GM20431 (cell line): ENCODE measurements around the gene GALNT3.

Experiments used
- in situ Hi-C: fragments of 300-500 bp; cut with MseI, MboI; formaldehyde crosslinking; loops from one replicate; pipeline ENCODE4 v1.15.0; 2020; ENCODE audit warnings: low sequenced_read_pairs; ENCODE audit not compliant: unreplicated experiment

GALNT3 gene

DNA sequence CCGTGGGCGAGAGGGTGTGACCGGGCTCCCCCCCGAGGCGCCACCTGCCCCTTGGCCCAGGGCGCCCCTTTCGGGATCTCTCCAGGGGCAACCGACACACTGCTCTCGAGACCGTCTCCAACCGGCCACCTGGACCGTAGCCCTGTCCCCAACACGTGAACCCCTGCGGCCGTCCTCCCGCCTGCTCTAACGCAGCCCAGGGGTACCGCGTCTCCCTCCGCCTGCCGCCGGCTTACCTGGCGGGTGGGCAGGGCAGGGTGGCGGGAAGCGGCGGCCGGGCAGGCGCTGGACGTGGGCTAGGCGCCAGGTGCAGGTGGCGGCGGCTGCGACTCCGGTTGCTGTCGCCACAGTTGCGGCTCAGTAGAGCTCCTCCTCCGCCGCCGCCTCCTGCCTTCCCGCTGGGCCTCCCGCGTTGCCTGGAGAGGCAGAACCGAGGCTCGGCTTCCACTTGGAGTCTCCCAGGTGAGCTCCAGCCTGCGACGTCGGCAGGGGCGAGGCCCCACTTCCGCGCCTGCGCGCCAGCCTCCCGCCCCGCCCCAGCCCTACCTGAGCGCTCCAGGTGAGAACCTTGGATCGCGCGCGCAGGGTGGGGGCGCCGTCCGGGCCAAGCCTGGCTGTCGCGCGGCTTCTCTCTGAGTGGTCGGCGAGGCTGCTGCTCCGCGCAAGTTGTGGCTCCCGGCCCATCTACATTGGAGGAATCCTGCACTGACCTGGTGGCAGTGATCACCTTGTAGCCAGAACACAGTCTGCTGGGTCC, at the start of gene GALNT3:
Gene GALNT3 (minus strand): TSS at position 469 of the 757 bp plus-strand sequence. CDS start 23,547 bp downstream, outside the sequence.
- in situ Hi-C loops = no loop called here

DNA sequence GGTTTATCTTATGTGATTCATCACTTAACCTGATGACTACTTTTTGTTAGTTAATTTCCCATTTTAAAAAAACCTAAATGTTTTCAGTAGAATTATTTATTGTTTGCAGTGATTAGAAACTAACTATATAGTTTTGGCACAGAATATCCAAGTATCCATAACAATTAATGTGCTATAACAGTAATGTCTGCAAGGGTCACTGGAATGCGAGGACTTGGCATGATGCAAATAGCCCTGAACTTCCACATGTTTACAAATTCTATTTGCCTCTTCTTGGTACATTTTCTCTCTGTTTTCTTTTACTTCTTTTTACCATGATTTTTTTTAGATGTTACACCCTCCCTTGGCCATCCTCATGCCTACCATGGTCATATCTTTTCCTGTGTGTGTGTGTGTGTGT, 49.3 kb upstream of the GALNT3 start:
- in situ Hi-C loops = no loop called here

DNA sequence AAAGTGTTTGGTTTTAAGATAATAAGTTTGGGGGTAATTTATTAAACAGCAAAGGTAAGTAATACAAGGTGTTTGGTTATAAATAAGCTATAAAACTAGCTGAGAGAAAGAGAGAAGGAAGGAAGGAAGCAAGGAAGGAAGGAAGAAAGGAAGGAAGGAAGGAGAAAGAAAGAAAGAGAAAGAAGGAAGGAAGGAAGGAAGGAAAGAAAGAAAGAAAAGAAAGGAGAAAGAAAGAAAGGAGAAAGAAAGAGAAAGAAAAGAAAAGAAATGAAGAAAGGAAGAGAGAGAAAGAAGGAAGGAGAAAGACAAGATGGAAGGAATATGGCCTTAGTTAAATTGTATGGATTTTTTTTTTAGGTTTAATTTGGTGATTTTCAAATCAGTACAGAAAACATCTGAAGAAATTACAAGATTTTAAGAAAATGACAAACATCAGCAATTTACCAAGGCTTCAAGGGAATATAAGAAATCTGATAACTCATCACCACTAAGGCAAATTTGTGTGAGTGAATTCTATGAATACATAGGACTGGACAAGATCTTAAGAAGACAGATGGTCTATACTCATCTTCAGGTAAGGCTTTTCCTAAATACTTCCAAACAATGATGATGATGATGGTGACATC, 46.4 kb upstream of the GALNT3 start:
- in situ Hi-C loops = no loop called here

DNA sequence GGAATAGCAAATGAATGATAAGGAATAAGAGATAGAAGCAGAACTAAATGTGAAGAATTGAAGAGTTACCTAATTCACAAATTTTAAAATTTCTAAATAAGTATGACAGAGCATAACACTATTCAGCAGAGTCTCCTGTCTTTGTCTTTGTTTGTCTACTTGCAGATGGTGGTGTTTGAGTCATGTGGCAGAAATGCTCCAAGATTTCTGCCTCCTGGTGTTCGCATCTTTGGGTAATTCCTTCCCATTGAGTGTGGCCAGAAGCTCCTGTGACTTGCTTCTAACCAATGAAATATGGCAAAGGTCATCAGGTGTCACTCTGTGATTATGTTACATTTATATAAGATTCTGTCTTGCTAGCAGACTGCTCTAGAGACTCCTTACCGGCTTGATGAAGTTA, 45.6 kb upstream of the GALNT3 start:
- in situ Hi-C loops = no loop called here

DNA sequence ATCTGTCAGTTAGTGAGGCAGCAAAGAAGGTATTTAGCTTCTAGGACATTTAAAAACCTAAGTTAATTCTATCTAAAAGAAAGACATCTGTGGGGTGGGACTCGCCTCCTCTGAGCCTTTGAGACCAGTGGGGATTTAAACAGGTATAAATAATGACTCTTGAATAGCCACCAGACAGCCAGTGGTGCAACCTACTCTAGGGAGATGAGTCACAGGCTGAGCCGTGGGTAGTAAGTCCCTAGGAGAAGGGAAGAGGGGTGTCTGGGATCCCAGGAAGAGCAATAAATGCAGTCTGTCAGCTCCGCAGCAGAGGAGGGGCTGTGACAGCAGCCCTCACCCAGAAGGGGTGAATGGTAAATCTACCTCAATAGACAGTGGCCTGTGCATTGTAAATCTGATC, 43.1 kb upstream of the GALNT3 start:
- in situ Hi-C loops = no loop called here

DNA sequence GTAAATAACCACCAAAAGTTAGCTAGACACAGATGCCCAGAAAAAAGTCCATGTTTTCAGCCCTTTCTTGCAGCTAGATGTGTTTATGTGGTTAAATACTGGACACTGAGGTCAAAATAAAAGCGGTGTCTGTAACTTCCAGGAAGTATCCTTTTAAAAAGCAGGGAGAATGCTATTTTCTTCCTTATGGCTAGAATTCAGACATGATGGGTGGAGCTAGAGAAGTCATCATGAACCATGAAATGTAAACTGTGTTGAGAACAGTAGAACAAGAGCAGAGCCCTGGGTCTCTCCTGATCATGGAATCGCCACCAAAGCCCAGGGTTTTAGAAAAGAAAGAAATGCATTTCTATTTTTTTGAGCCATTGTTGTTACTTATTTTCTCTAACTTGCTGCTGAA, 41.3 kb upstream of the GALNT3 start:
- in situ Hi-C loops = no loop called here

DNA sequence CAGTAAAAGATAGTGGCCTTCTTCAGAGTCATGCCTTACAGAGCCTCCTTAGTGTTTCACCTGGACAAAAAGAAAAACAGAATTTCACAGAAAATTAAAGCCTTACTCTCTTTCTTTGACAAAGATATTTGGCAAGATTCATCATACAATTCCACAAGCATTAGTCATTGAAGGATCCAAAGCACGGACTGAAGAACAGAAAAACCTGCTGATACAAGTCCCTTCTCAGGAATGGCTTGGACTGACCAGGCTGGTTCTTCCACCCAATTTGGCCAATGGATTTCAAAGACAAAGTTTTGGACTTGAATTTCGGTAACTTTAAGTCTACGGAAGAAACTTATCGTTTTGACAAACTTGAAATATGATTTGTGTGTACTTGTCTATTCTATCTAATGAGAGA, 39.1 kb upstream of the GALNT3 start:
- in situ Hi-C loops = no loop called here

DNA sequence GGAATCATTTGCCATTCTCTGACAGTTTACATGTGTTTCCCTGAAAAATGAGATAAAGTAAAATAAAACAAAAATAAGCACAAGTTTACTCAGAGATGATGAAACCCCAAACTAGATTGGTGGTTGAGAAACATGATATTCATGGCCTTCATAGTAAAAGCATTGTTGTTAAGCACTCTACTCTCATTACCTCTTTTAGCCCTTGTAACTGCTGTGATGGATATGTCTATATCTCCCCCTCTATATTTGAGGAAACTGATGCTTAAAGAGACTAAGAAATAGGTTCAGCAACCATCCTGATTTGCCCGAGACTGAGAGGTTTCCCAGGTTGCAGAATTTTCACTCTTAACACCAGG, 33.9 kb upstream of the GALNT3 start:
- in situ Hi-C loops = no loop called here

DNA sequence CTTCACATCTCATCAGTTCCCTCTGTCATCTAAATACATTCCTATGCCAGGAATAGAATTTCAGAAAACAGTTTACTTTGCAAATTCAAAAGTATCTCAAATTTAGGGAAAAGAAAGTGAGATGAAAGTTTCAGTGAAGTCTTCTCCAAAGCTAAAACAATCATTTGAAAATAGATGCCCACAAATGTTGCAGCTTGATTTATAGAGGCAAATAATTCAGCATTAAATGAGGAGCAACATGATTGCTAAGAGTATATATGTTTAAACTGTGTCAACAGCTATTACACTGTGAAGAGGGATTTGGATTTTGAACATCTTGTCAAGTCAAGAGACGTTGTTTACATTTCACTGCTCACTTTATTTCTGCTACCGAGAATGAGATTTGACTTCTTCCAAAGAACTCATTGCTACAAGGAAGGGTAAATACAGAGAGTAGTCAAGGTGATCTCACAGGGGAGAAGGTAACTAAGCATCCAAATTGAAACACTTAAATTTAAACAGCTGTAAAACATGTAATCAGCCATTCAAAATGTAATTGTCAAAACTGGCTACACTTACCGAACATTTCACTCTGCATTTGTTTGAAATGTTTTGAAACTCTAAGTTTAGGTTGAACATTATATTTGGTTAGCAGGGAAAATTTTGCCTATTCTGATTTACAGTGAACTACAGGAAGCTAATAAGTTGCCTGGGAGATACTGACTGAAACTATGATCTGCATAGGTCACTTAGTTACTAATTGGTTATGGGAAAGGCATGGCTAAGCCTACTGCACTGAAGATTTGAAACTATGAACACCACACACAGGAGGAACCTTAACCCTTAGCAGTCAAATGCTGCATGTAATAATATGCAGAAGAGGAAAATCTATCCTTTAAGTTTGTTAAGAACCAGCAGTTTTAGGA, 33.2 kb upstream of the GALNT3 start:
- in situ Hi-C loops = no loop called here

DNA sequence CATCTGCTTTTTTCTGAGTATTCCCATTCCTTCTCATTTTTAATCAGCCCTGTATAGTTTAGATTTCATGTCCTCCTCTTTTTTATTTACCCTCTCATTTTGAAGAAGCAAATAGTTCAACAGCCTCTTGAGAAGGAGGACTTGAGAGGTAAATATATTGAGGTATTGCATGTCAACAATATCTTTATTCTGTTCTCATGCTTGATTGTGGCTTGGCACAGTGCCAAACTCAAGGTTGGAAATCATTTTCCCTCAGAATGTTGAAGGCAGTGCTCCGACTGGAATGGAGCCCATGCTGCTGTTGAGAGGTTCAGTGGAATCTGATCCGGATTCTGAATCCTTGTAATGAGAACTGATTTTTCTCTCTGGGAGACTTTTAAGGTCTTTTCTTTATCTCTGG, 31.0 kb upstream of the GALNT3 start:
- in situ Hi-C loops = no loop called here

DNA sequence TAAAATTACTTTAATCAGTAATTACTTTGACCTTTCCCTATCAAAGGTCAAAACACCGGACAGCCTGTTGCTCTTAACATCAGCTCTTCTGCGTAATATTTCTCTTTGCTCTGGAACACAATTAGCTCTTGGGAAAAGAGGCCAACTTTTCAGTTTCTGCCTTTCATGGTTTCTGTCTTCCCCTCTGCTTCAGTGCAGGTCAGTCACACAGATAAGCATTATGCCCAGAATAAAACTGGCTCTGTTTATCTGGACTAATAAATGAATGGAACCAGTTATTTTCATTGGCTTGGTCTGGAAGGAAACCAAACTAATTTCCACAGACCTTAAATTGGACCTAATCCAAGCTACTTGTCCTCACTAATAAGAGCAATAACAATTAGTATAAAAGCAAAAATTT, 26.2 kb upstream of the GALNT3 start:
- in situ Hi-C loops = no loop called here

DNA sequence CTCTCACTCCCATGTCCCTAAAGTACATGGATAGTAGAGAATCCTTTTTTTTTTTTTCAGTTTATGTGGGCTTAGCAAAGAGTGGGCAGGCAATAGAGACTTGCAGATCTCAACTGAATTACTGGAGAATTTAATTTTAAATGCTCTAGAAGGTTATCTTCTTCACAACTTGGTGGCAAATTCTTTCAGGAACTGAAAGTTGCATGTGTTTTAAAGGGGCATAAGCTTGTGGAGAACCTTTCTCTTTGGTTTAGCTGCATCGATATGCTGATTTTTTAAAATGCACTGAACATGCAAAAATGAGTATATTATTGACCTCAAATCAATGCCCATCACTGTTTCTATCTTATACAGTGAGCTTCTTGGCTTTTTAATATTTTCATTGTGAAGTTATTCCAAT, 24.9 kb upstream of the GALNT3 start:
- in situ Hi-C loops = no loop called here

DNA sequence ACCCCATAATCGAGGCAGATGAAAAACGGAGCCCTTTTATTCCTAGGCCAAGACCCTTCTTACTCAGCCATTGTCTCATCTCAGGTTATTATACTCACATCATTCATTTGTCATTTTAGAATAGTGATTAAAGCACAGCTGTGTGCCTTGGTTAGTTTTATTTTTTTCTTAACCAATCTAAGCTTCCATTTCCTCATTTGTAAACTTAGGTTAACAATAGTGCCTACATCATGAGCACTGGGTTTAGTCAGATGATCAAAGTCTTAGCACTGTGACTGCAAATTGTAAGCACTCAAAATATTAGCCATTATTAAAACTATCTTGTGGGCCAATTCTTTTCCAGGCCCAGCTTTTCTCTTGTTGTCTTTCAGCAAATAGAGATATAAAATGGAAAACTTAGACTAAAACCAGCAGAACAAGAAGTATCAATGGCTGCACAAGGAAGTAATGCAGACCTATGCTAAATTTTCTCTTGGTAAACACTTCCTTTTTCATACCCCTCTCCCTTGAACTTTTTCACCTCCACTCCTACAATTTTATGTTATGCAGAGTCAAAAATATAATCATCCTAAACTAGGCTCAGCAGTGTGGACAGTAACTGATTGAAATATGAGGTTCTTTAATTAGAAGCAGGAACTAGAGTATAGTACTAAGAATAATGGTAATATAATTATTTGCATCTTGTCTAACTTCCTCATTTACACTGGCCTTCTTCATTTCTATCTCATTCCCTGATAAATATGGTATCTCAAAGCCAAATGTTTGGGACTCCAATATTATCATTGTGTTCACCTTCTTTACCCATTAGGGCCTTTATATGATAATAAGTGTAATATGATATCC, 21.5 kb upstream of the GALNT3 start:
- in situ Hi-C loops = no loop called here

DNA sequence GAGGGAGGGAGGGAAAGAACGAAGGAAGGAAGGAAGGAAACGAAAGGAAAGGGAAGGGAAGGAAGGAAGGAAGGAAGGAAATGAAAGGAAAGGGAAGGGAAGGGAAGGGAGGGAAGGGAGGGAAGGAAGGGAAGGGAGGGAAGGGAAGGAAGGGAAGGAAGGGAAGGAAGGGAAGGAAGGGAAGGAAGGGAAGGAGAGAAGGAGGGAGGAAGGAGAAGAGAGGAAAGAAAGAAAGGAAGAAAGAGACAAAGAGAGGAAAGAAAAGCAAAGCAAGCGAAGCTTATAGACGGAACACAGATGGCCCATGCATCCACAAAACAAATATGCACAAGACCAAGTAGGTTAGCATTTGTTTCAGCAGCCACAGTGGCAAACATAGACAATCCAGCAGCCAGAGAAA, 20.4 kb upstream of the GALNT3 start:
- in situ Hi-C loops = no loop called here

DNA sequence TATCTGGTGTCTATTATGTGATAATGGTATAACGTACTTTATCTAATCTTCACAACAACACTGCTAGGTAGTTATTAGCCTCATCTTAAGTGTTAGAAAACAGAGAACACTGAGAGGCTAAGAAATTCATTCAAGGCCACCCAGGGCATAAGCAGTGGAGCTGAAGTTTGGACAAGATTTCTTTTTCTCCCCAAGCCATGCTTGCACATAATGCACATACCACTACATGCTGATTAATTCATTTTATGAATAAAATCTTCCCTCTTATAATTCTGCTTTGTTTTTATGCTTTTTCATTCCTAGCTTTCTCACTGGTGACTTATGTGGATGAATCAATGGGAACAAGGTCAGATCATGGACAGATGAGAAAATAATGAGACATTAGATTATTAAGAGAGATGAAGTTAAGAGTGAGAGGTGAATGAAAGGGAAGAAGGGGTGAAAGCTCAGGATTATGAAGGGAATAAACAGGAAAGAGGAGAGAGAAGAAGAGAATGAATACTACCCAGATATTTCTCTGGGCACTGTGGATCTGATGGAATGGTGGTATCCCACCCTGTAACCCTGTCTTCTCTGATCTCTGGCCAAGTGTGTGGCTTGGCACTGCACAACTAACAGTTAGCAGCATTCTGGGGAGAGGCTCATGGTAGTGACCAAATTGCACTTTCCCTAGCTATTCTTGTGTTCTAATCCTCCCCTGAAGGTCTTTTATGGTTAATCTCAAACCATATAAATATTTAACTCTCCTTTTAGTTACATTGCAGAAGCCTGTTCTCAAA, 17.7 kb upstream of the GALNT3 start:
- in situ Hi-C loops = no loop called here

DNA sequence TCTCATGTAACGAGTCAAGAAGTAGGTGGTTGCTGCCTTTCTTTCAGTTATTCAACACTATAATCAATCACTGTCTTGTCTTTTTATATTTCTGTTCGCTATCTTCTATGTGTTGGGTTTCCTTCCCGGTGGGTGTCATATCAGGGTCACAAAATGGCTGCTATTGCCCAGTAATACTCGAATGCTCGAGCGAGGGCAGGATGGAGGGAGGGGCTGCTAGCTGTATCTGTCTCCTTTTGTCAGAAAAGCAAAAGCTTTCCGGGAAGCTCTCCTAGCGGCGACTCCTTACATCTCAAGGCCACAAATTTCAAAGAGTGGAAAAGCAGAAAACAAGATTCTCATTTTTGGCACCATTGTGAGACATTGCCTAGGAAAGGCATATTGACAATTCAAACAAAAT, 16.4 kb upstream of the GALNT3 start:
- in situ Hi-C loops = no loop called here

DNA sequence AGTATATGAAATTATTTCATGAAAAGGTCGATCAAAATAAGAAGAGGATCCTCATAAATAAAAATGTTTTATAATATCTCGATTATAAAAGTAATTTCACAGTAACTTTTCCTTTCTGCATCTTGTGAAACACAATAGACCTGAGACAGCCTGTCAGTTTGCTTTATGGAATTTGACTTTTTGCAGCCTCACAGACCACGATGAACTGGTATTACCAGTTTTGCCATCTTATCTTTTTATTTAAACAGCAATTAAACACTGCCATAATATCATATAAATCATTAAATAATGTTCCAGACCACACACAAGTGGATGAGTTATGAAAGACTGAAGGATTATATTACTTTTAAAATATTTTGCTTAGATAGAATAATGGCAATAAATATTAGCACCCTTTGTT, 10.7 kb upstream of the GALNT3 start:
- in situ Hi-C loops = no loop called here

DNA sequence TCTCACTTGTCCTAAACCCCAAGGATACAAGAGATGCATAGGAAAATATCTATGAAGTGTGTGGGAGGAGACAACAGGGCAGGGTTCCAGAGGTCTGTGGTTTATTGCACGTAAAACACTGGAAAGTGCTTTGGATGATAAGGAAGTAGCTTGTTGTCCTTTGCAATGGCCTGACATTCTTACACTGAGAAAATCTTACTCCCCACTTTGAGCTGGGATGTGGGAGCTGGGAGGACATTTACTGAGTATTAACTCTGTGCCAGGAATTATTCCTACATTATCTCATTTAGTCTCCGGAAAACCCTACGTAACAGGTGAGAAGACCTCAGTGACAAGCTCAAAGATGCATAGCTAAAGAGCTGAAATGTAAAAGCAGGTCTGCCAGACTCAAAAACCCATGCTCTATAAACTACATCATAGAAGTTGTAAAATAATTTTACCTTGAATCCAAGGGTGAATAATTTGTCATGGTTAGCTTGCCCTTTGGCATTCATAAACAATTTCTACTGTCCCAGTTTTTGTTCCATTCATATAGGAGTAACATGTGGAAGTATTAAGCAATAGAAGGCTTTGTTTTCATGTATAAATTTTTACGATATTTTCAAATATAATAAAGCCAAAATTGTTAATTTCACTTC, 9.2 kb upstream of the GALNT3 start:
- in situ Hi-C loops = no loop called here

DNA sequence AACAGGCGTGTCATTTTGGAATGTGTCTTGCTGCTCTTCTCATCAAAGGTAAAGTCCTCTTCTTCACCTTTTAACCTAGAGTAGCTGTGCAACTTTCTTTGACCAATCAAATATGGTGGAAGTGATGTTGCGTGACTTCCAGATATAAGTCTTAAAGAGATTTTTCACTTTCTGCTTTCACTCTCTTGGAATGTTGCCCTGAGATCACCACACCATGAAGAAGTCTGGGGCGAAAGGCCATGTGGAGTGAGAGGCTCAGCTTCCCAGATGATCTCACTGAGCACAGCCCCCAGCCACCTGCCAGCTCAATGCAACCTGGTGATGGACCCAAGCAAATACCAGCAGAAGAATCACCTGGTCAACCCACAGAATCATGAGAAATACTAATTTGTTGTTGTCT, 7.1 kb upstream of the GALNT3 start:
- in situ Hi-C loops = no loop called here
